NCI-H1092 (cell line): ENCODE data around the gene NAT8L.

Source experiments
- DNase-seq: peaks from one replicate; lab custom pipeline; 2025; lab: John Stamatoyannopoulos, UW

Gene NAT8L

DNA sequence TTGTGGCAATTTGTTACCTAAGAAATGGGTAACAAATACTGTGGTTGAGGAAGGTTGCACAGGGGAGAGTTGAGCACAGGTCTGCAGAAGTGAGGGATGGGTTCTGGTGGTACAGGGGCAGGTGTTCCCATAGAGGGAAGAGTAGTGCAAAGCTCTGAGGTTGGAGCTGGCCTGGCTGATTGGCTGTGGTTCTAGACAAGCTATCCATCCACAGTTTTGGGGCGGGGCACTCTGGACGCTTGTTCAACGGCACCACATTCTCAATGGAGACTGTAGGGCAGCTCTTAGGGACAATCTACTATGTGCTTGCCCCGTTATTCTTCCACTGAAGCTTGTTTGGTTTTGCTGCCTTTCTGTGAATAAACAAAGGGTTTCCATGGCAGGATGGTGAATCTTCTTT lies 35.4 kb downstream of the NAT8L start:
- DNase-seq = no peak

DNA sequence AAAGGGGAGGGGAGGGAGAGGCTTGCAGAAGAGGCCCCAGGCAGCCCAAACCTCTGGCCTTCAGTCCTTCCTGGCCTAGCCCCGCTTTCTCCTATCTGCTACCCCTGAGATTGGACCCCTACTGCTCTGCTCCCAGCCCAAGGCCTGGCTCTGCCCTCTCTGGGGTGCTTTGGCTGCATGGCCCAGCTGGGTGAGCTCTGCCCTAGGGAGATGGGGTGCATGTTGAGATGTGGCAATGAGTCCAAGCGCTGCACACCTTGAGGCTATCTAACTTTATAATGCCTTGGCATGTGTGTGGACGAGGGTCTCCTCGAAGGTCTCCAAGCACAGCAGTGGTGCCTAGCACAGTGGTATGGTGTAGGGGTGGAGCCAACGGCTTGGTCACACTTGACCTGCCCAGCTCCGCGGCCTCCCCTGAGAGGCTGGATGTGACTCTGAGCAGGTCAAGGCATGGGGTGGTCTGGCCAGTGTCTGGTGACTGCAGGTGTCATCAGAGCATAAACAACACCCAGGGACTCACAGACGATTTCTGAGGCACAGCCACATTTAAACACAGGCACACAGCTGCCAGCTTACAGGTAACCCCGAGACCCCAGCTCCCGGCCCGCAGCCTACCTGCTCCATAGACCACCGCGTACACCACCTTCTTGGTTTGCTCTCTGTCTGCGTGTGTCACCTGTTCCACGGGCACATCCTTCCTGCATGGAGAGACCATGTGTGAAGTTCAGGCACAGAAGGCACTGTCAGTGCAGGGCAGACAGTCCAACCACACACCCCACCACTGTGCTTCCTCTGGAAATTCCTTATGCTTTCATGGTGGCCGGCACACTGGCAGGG lies 36.3 kb downstream of the NAT8L start:
- no peak for DNase-seq

DNA sequence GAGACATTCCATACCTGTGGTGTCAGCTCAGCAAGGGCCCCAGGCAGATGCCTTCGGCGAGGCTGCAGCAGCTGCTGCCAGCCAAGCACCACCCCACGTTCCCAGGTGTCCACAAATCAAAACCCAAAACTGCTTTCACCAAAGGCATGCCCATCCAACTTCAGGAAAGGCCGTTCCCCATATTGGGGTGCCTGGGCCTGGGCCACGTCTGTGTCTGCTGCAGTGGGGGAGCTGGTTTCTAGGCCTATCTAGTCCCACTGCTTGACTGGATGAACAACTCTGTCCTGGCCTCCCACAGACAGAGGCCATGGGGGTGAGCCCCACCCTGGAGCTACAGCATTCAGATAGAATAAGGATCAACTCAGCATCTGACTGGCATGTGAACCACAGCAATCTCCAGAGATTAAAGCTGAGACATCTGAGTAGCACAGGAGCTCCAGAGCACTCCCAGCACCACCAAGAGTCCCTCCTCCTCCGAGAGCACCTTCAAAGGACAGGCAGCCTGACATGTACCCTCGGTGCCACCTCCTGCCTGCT lies 37.0 kb downstream of the NAT8L start:
- no peak for DNase-seq

DNA sequence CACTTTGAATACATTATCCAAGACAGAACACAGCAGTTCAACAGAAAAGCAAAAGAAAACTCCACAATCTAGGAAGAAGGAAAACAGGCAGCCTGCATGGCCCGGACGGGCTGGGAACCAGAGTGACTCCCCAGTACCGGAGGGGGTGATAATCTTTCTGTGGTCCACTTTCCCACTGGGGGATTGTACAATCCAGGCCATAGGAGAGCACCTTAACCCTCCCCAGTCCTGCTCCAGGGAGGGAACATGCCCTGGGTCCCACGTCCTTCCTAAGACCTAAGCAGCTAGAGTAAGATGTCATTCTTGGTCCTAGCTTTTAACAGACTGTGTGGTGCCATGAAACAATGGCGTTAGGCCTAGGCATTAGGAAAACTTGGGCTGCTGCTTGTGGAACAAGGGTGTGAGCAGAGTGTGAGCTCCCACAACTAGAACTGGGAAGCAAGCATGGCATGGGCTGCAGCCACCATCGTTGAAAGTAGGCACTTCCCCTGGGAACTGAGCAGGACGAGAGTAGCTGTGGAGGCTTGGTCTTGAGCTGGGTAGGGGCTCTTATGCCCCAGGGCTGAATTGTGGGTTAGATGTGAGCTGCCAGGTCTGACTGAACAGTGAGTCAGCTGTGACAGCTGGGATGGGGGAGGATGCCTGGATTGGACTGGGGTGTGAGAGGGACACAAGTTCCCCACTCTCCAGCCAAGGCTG lies 42.4 kb downstream of the NAT8L start:
- DNase-seq = no peak

DNA sequence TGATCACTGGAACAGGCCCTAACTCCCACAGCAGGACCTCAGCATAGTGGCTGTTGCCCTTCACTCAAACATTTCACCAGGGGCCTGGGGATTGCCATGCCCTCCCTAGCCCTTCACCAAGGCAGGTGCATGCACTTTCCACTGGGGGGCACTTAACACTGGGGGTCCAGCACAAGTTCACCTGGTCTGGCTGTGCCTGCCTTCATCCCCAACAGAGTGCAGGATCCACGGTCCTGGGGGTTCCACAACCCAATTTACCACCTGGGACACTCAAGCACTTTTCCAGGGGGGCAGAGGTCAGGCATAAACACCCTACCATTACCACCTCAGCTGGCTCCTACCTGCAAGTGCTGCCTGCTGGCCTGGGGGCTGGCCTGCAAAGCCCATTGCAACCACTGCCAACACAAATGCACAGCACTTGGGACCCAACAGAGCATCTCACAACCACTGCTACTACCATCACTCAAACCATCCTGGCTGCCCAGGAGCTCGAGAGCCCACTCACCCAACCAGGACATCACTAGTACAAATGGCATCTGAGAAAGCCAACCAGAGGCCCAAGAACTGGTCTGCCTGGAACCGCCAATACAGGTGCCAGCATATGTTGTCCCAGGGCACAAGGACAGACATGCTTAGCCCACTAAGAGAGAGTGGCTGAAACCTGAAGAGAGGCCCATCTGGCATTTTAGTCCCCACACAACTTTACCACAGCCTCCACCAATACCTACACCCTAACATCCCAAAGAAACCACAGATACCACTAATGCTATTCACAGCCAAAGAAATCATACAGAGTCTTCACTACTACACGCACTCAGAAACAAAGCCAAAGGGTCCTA lies 43.1 kb downstream of the NAT8L start:
- DNase-seq = no peak

DNA sequence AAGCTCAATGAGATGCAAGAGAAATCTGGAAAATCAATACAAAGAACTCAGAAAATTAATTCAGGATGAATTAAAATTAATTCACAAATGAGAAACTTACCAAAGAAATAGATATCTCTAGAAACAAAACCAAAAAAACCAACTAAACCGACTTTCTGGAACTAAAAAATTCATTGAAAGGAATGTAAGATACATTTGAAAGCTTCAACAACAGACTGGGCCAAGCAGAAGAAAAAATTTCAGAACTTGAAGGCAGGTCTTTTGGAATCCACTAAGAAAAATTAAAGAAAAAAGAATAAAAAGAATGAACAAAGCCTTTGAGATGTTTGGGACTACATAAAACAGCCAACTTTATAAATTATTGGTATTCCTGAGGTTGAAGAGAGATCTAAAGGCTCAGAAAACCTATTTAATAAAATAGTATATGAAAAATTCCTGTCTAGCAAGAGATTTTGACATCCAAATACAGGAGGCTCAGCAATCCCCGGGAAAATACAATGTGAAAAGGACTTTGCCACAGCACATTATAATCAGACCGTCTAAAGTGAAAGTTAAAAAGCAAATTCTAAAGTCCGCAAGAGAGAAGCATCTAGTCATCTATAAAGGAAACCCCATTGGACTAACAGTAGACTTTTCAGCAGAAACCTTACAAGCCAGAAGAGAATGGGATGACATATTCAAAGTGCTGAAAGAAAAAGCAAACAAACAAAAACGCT lies 44.2 kb downstream of the NAT8L start:
- no peak for DNase-seq

DNA sequence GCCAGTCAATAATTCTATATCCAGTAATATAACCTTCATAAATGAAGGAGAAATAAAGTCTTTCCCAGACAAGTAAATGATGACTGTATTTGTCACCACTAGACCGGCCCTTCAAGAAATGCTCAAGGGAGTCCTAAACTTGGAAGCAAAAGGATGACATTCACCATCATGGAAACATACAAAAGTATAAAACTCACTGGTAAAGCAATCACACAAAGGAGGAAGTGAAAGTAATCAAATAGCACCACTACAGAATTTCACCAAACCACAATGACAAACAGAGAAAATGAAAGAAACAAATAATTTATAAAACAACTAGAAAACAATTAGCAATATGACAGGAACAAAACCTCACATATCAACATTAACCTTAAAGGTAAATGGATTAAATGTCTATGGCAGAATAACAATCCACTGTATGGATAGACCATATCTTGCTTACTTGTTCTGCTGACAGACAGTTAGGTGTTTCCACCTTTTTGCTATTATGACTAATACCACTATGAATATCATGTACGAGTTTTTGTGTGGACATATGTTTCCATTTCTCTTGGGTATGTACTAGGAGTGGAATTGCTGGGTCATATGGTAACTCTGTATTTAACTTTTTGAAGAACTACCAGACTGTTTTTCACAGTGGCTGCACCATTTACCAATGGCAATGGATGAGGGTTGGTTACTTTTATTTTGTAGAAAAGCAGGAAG lies 44.9 kb downstream of the NAT8L start:
- no peak for DNase-seq

DNA sequence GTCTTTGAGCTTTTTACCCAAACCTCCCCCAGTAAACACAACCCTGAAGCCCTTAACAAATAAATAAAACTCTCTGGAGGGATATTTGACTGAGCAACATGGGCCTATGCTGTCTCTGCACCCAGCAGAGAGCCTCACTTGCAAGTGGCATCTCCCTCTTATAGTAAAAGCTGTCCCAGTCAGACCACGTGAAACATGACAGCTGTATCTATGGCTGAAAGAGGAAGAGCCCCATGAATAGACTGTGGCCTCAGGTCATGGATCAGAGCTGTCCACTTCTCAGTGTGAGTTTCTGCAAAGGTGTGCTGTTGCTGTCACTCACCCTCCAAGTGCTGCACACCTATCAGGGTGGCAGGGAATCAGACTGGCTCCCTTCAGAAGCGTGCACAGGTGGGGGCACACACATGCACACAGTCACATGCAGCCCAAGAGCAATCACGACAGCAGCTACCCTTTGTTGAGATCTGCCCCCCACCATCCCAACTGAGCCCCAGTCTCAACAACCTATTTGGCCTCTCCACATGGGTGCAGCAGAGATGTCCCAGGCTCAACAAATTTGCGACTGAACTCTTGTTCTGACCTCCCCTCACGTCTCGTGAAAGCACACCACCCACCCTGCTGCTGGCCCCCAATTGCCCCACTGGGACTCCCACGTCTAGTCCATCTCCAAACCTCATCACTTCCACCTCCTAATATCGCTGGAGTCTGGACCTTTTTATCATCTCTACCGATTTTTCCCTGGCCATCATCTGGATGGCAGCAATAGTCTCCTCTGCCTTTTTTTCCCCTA lies 45.6 kb downstream of the NAT8L start:
- no peak for DNase-seq

DNA sequence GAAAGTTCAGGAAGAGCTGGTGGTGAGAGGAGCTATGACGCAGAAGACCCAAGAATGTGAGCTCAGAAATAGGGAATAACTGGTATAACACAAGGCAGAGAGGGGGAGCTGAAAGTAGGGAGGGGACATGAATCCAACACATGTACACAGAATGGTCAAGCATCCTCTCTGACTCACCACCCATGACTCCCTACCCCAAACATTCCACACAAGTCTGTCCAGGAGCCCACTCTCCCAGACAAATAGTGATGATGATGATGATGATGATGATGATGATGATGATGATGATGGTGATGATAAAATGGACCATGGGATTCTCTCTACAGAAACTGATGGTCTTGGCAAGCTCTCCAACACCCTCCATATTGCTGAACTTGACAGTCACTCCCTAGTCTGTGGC lies 46.4 kb downstream of the NAT8L start:
- DNase-seq = no peak

DNA sequence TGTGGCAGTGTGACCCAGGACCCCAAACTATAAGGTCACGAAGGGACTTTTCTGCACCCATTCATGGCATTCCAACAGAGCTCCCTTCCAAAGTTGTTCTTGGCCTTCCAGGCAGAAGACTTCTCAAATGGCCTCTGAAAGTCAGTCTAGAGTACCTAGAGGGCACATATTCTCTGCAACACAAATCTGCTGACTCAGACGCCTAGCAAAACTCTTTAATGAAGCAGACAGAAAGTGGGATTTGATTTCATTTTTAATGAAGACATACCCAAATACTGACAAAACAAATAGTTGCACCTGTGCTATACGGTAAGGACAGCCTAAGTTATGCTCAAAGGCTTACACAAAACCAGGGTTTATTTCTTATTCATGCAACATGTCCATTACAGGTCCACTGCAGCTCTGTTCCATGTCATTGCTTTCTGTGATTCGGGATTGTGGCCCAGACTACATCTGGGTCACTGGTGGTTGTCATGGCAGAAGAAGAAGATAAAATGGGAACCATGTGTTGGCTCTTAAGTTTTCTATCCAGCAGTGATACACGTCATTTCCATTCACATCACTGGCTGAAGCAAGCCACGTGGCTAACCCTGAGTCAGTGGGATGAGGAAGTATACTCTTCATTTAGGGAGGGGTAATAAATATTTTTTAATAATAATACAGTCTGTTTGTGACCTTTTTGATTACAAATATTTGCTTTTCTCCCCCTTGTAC lies 57.7 kb downstream of the NAT8L start:
- no peak for DNase-seq
